ENCODE measurements around the gene ABHD17B.

The ABHD17B gene

DNA sequence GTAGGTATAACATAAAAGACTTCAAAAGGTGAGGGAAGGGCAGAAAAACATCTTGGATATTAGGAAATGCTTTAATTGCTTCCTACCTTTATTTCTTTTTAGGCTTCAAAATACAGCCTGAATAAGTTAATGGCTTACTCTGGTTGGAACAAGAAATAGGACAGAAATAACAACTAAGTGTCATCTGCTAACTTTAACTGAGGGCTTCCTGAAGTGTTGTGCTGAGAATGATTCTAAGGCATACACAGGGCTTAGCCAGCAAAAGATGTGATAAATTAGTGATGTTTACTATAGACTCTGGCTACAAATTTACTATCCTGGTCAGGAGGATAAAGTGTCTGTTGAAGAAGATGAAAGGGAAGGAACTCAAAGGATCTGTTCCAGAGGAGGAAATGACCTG is 34.2 kb downstream of the ABHD17B start:
- DNase-seq (ENCODE audit: low read depth) = no peak

DNA sequence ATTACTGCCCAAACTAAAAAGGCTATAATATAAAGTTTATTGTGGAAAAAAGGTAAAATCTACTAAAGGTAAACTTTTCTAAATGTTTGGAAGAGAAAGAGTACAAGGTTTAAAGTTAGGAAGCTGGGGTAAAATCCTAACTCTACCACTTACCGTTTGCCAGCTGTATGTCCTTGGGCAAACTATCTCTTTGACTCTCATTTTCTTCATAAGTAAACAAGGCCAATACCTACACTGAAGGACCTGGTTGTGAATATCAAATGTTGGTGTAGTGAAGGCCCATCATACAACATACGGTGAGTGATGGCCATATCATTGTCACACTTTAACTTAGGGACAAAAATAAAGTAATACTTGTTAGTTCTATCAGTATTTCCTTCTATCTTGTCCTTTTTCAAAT is 34.9 kb downstream of the ABHD17B start:
- DNase-seq (ENCODE audit: low read depth) = no peak

DNA sequence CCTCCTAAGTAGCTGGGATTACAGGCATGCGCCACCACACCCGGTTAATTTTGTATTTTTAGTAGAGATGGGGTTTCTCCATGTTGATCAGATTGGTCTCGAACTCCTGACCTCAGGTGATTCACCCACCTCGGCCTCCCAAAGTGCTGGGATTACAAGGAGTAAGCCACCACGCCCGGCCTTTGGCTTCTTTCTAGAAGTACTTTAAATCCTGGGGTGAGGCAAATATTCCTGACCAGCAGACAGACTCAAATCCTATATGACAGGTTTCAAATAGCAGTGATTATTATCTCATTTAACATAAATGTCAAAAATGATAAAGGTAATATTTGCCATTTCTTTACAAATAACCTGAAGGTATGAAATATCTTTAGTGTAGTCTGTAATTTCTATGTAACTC is 35.6 kb downstream of the ABHD17B start:
- no peak for DNase-seq (ENCODE audit: low read depth)

DNA sequence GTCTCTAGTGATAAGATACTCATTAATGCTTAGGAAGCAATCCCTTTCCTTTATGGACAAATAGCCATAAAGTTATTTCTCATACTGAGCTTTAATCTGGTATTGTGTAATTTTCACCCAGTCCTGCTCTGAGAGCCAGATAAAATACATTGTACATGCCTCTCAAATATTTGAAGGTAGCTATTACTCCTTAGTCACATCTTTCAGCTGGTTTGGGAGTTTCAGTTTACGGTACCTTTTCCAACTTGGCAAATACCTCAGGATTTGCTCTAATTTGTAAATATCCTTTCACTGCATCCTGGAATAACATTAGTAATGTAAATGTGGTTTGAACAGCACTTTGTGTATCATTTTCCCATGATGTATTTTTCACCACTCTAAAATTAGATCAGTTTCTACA is 47.4 kb downstream of the ABHD17B start:
- DNase-seq (ENCODE audit: low read depth) = no peak

GRCh38 chr9:71861618-71862017 is 49.4 kb downstream of the ABHD17B start:
- no peak for DNase-seq (ENCODE audit: low read depth)

DNA sequence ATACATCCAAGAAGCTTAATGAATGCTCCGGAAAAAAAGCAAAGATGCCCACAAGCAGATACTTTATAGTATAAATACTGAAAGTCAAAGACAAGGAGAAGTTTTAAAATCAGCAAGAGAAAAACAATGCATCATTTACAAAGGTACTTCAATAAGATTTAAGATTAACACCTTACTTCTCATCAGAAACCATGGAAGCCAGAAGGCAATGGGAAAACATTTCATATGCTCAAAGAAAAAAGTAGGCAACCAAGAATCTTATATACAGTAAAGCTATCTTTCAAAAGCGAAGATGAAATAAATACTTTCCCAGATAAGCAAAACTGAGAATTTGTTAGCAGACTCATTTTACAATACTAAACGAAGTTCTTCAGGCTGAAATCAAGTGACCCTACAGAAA is 51.1 kb downstream of the ABHD17B start:
- DNase-seq (ENCODE audit: low read depth) = no peak

DNA sequence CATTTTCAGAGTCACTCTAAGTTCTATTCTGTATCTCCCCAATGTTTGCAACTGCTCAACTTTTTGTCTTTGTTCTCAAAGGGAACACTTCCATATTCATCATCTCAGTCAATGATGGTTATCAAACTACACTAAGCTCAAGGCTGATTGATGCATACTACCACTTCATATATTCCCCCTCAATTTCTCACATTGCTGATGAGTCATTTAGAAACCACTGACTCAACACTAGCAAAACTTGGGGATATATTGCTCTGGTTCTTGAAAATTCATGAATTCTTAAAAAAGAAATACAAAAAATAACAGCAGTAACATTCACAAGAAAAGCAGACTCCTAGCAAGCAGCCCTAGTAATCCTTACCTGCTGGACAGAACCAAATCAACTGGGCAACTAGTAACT is 52.2 kb downstream of the ABHD17B start:
- no peak for DNase-seq (ENCODE audit: low read depth)

DNA sequence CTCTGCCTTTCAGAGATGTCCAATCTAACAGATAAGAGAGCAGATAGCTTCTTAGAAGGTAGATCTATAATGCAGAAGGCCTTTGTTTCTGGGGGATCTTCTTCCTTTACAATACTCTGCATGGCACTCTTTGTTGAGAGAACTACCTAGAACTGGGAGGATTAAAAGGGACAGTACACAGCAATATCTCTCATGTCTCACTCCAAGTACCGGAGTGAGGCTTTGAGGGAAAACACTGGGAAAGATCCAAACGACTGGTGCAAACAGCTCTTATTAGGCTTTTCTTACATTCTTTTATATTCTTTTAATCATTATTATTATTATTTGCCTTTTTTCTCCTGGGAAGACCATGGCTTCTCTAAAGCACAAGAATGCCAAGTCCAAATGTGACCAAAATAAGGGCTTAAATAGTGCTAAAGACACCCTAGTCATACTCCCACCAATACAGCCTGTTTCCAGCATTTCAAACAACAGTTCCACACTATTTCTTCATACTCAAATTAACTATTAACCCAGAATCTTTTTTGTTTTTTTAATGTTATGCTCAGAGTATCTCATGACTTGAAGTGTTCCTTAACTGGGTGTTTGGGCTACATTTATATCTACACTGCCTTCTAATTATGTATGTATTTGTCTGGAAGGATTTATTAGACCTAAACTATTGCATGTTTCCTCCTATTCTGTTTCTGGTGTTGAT is 52.7 kb downstream of the ABHD17B start:
- DNase-seq (ENCODE audit: low read depth) = no peak

- no peak for DNase-seq (ENCODE audit: low read depth)
Observed at GRCh38 chr9:71857159-71857558, 53.8 kb downstream of the ABHD17B start.

- DNase-seq (ENCODE audit: low read depth) = no peak
Observed at GRCh38 chr9:71854811-71855210, 56.2 kb downstream of the ABHD17B start.

- DNase-seq (ENCODE audit: low read depth) = no peak
Observed at GRCh38 chr9:71853084-71853483, 57.9 kb downstream of the ABHD17B start.

- DNase-seq (ENCODE audit: low read depth) = no peak
Observed at GRCh38 chr9:71850996-71851395, 60.0 kb downstream of the ABHD17B start.

DNA sequence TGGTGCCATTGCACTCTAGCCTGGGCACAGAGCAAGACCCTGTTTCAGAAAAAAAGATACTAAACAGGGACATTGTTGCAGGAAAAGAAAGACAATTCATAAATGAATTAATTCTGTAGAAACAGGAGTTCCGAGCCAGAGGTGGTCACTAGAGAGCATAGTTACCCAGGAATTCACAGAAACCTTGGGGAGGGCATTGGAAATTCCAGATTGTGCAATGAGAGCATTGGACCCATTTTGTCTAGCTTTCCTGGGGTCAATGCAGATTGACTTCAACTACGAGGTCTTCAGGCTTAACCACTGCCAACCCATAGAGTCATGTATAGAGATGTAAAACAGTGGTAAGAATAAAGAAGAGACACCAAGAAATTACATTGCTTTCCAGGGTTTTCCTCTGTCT is 63.1 kb downstream of the ABHD17B start:
- DNase-seq (ENCODE audit: low read depth) = no peak

DNA sequence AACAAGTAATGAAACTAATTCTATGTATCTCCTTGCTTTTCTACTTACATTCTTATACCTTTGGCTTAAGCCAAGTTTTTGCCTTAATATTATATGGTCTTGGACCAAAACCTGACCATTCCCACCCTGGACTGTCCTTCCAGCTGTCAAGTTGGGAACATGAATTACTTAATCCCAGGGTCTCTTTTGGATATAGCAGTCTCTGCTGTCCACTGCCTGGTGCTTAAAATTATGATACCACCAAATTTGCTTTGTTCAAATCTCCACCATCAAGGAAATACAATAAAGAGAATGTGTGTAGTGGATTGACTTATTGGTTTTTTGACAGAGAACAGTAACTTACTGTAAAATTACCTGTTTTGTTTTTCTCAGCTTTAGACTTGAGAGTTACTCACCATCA is 66.2 kb downstream of the ABHD17B start:
- DNase-seq (ENCODE audit: low read depth) = no peak

DNA sequence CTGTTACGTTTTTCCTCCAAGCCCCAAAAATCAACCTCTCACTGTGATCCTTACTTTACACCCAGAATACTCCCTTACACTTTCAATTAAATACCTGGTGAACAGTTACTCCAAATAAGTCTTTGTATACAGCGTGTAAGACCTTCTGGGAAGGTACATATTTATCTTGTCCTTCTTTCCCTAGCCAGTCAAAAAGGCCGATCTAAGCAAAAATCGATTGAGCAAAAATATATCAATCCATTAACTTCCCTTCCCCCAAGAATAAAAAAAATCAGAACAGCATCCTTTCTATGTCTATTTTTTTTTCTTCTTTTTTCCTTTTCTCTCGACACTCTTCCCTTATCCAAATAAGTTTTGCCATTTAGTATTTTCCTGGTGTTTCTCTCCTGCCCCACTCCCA is 71.3 kb downstream of the ABHD17B start:
- no peak for DNase-seq (ENCODE audit: low read depth)

DNA sequence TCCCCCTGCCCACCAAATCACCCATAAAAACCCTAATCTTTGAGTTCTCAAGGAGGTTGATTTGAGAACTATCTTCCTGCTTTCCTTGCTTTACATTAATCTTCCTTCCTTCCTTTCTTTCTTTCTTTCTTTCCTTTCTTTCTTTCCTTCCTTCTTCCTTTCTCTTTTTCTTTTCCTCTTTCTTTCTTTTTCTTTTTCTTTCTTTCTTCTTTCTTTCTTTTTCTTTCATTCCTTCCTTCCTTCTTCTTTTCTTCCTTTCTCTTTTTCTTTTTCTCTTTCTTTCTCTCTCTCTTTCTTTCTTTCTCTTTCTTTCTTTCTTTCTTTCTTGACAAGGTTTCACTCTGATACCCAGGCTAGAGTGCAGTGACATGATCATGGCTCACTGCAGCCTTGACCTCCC is 75.4 kb downstream of the ABHD17B start:
- no peak for DNase-seq (ENCODE audit: low read depth)

- DNase-seq (ENCODE audit: low read depth) = no peak
Observed at GRCh38 chr9:71830929-71831328, 80.1 kb downstream of the ABHD17B start.

DNA sequence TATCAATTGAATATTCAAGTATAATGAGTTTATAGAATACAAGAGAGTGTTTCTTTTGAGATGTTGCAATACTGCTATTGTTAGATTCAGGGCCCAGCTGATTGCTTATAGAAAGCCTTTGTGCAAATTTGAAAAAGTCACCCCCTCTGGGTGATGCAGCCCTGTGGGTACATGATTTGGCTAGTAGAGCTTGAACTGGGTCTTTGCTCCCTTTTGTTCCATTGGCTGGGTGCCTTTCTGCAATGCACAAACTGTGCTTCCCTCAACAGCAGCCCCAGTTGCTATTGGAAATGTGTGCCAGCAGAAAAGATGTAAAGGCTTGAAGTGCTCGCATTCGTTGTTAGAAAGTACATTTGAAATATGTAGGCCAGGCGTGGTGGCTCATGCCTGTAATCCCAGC is 80.8 kb downstream of the ABHD17B start:
- no peak for DNase-seq (ENCODE audit: low read depth)

GRCh38 chr9:71826279-71826678 is 84.7 kb downstream of the ABHD17B start:
- DNase-seq (ENCODE audit: low read depth) = no peak

DNA sequence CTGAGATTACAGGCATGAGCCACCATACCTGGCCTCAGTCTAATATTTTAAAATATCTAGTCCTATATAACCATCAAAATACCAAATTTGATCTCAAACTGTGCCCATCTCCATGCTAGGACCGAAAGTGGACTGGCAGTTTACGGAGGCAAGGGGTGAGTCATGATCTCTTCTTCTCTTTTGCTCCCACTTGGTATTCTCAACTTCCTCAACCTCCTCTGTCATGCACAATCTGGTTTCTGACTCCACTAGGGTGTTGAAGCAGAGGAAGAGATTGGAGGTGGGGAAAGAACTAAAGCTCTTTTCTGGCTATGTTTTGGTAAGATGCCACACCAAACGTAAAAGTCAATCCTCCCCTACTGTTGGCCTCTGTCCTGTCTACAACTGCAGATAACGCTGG is 86.7 kb downstream of the ABHD17B start:
- no peak for DNase-seq (ENCODE audit: low read depth)

DNA sequence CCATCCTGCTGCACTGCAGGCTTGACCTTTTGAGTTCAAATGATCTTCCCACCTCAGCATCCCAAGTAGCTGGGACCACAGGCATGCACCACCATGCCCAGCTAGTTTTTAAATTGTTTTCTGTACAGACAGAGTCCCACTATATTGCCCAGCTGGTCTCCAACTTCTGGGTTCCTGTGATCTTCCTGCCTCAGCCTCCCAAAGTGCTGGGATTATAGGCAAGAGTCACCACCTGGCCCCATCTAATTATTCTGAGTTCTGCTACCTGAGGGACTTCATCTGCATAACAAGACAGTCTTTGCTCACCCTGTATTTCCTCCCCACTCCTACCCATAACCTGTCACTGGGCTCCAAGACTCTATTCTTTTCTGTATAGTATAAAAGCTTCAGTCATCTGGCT is 88.1 kb downstream of the ABHD17B start:
- no peak for DNase-seq (ENCODE audit: low read depth)

GRCh38 chr9:71822456-71822855 is 88.5 kb downstream of the ABHD17B start:
- DNase-seq (ENCODE audit: low read depth) = no peak

GRCh38 chr9:71821405-71821804 is 89.6 kb downstream of the ABHD17B start:
- no peak for DNase-seq (ENCODE audit: low read depth)

GRCh38 chr9:71820403-71820921 is 90.5 kb downstream of the ABHD17B start:
- no peak for DNase-seq (ENCODE audit: low read depth)
